GM21619 (cell line): ENCODE results near the gene ACOT7.
"Not testable (repeated sequence)": the region's sequence is repeated elsewhere in the genome, so short reads cannot be mapped to it uniquely, and the experiment has no call there.

Source experiments
- ATAC-seq: cut with Tn5 transposase; IDR thresholded peaks from one replicate; pipeline ENCODE4 v1.9.1; 2021; ENCODE audit not compliant: unreplicated experiment

The ACOT7 gene

DNA sequence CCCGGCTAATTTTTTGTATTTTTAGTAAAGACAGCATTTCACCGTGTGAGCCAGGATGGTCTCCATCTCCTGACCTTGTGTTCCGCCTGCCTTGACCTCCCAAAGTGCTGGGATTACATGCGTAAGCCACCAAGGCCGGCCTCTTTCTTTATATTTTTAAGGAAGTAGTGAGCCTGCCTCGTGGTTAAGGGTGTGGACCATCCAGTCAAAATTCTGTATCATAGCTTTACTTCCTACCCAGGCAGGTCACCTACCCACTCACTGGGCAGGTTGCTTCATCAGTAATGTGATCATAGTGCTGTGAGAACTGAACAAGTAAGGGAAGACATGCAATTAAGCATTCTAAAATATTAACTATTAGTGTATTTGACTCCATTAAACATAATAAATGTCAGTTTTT, 8.1 kb upstream of the ACOT7 start:
- no peak for ATAC-seq

- no peak for ATAC-seq
These were observed 5.7 kb upstream of the ACOT7 start for GRCh38 chr1:6399294-6399693.

DNA sequence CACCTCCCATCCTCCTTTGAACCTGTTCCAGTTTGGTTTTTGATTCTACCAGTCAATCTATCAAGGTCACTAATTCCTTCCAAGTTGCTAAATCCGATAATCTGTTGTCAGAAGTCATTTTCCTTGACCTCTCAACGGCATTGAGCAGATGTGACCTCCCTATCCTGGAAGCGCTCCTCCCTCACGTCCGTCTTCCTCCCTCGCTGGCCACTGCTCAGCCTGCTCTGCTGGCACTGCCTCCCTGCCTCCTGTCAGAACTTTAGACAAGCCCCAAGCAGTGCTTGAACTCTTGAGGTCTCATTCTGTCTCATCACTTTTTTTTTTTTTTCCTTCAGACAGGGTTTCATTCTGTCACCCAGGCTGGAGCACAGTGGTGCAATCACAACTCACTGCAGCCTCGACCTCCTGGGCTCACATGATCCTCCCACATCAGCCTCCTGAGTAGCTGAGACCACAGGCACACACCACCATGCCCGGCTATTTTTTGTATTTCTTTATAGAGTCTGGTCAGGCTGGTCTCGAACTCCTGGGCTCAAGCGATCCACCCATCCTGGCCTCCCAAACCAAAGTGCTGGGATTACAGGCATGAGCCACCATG, 4.4 kb upstream of the ACOT7 start:
- ATAC-seq = no peak

DNA sequence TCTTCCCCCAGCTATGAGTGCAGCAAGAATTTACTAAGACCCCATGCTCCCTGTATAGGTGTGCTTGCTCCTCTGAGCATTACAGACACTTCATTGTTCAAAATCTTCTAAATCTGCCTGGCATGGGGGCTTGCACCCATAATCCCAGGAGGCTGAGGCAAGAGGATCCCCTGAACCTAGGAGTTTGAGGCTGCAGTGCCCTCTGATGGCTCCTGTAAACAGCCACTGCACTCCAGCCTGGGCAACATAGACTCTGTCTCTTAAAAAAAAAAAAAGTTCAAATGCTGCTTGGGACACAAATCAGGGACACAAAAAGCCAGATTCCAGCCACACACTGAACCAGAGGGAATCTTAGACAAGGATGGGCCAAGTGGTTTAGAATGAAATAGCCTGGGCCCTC, 3.4 kb upstream of the ACOT7 start:
- no peak for ATAC-seq

- ATAC-seq = not testable (repeated sequence)
These were observed 2.2 kb upstream of the ACOT7 start for GRCh38 chr1:6395781-6396244.

DNA sequence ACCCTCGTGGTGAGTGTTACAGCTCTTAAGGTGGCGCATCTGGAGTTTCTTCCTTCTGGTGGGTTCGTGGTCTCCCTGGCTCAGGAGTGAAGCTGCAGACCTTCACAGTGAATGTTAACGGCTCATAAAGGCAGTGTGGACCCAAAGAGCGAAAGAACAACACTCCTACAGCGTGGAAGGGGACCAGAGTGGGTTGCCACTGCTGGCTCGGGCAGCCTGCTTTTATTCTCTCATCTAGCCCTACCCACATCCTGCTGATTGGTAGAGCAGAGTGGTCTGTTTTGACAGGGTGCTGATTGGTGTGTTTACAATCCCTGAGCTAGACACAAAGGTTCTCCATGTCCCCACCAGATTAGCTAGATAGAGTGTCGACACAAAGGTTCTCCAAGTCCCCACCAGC, 1.6 kb upstream of the ACOT7 start:
- ATAC-seq = not testable (repeated sequence)

DNA sequence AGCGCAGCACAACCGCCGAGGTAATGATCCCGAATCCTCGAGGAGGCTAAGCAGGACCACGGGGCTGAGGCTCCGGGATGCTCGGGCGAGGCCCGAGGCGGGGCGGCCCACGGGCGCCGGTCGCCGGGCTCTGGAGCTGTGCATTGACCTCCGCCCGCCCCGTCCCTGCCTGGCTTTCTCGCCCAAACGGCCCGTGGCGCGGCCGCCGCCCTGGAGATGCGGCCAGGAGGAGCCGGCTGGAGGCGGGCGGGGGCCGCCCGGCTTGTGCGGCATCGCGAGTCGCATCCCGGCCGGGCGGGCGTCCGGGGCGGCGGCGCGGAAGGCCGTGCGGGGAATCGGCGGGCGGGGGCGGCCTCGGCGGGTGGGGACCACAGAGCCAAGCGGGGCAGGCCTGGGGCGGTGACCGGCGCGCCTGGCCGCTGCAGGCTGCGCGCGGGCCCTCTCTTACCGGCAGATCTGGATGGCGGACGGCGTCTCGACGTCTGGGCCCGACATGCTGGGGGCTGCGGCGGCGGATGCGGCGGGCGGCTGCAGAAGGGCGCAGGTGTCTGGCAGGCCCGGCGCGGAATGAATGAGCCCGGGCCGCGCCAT, 663 bp downstream of the ACOT7 start:
- ATAC-seq = no peak

DNA sequence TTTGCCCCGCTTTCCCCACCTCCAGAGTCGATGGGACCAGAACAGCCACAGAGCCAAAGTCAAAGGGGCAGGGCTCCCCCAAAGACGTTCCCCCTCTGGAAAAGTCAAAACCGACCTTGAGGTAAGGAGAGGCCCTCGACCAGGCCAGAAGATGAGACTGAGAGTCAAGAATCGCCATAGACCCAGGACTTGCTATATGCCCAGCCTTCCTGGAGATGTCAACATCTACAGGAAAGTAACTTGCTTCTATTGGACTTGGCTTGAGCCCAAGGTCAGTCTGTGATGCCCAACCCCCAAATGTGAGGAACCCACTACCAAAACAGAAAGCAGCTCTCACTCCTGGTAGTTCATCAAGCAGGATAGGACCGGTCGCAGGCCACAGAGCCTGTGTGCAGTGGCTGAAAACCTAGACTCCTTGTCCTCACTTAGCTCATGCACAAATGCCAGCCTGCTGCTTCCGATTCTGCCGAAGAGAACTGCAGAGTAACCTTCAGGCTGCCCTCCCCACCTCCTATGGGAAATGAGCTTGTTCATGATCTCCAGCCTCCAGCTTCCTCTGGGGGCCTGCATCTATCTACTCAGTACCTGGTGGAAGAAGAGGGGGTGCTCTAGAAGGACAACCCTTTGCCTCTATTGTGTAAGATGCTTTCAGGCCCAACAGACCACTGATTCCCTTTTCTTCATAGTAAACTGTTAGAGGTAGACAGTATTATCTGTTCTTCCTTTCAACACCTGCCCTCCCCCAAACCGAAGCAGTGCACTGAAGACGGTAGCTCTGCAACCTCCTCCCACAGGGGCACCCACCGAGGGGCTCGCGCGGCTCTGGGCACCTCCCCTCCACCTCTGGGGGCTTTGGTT, 1.4 kb downstream of the ACOT7 start:
- ATAC-seq = no peak

DNA sequence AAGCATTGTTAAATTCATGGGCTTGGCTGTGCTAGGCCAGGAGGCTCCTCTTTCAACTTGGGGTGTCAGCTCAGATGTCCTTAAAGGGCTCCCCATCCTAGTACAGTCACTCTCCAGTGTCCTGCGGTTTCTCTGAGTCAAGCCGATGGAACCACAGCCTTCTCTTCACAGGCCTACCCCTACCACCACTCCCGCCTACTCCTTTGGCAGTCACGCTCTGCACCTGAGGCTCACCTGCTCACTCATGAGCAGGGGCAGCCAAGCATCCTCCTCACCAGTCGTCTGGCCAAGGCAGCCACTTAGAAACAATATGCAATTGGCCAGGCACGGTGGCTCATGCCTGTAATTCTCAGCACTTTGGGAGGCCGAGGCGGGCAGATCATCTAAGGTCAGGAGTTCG, 3.6 kb downstream of the ACOT7 start:
- no peak for ATAC-seq

- no peak for ATAC-seq
These were observed 7.1 kb downstream of the ACOT7 start for GRCh38 chr1:6386371-6386949.

GRCh38 chr1:6385488-6386191, 7.9 kb downstream of the ACOT7 start:
- ATAC-seq = no peak

GRCh38 chr1:6384962-6385361, 8.6 kb downstream of the ACOT7 start:
- no peak for ATAC-seq

DNA sequence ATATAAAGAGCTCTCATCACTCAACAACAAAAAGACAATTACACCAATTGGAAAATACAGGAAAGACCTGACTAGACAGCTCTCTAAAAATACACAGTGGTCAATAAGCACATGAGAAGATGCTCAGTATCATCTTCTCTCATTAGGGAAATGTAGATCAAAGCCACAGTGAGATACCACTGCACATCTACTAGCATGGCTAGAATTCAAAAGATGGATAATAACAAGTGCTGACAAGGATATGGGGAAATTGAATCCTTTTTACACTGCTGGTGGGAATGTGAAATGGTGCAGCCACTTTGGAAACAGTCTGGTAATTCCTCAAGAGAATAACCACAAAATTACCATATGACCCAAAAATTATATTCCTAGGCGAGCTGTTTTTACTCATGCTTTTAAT, 9.4 kb downstream of the ACOT7 start:
- no peak for ATAC-seq

DNA sequence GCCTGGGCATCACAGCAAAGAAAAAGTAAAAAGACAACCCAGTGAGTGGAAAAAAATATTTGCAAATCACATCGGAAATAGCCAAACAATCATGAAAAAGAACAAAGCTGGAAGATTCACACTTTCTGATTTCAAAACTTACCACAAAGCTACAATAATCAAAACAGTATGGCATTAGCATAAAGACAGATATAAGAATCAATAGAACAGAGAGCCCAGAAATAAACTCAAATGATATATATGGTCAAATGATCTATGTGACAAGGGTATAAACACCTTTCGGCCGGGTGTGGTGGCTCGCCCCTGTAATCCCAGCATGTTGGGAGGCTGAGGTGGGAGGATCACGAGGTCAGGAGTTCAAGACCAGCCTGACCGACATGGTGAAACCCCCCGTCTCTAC, 13.5 kb downstream of the ACOT7 start:
- no peak for ATAC-seq

- no peak for ATAC-seq
These were observed 15.3 kb downstream of the ACOT7 start for GRCh38 chr1:6378096-6378746.

- no peak for ATAC-seq
These were observed 19.4 kb downstream of the ACOT7 start for GRCh38 chr1:6373961-6374720.

DNA sequence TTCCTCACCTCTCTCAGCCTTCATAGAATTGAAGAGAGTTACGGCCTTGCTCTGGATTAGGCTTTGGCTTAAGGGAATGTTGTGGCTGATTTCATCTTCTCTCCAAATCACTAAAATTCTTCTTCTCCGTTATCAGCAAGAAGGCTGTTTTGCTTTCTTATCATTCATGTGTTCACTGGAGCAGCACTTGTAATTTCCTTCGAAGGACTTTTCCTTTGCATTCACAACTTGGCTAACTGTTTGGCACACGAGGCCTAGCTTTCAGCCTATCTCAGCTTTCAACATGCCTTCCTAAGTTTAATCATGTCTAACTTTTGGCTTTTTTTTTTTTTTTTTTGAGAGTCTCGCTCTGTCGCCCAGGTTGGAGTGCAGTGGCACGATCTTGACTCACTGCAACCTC, 21.3 kb downstream of the ACOT7 start:
- not testable (repeated sequence) for ATAC-seq

GRCh38 chr1:6370006-6370405, 23.6 kb downstream of the ACOT7 start:
- ATAC-seq = no peak

GRCh38 chr1:6367381-6368012, 26.1 kb downstream of the ACOT7 start:
- no peak for ATAC-seq
